HEK293T (cell line): ENCODE results near the gene TWF1.

ENCODE experiments used
- ARNT ChIP-seq: fragments of 450-650 bp; IDR thresholded peaks from 2 replicates; pipeline ENCODE4 v1.6.1; 2017; ENCODE audit warnings: mild to moderate bottlenecking
- CTBP1 ChIP-seq: fragments of 450-650 bp; IDR thresholded peaks from 2 replicates; pipeline ENCODE4 v1.6.1; 2016; ENCODE audit warnings: borderline replicate concordance
- FOXA1 ChIP-seq: fragments of 450-650 bp; IDR thresholded peaks from 2 replicates; pipeline ENCODE4 v1.6.1; 2016; ENCODE audit warnings: mild to moderate bottlenecking
- HDGF ChIP-seq: fragments of 450-650 bp; IDR thresholded peaks from 2 replicates; pipeline ENCODE4 v1.6.1; 2017; ENCODE audit warnings: antibody characterized with exemption, borderline replicate concordance
- TARDBP ChIP-seq: fragments of 450-650 bp; IDR thresholded peaks from 2 replicates; pipeline ENCODE4 v1.6.1; 2016

GRCh38 chr12:43744826-43745225 lies 61.3 kb downstream of the TWF1 start:
- TF ChIP-seq TARDBP (no peak), FOXA1 (no peak), CTBP1 (no peak), HDGF (no peak), ARNT (no peak)
